Eye (tissue), 1 donor: ENCODE results near the gene TMEM125.

Source experiments
- DNase-seq: peaks from one replicate; pipeline ENCODE4 v3.0.0-alpha.2; 2015

TMEM125 gene

GRCh38 chr1:43274804-43275180 lies 5.0 kb downstream of the TMEM125 start:
- no peak for DNase-seq

- DNase-seq: no peak
Observed at GRCh38 chr1:43275826-43276620, 6.2 kb downstream of the TMEM125 start.

- DNase-seq: no peak
Observed at GRCh38 chr1:43276673-43277072, 6.9 kb downstream of the TMEM125 start.

GRCh38 chr1:43277116-43277876 lies 7.5 kb downstream of the TMEM125 start:
- DNase-seq: no peak

DNA sequence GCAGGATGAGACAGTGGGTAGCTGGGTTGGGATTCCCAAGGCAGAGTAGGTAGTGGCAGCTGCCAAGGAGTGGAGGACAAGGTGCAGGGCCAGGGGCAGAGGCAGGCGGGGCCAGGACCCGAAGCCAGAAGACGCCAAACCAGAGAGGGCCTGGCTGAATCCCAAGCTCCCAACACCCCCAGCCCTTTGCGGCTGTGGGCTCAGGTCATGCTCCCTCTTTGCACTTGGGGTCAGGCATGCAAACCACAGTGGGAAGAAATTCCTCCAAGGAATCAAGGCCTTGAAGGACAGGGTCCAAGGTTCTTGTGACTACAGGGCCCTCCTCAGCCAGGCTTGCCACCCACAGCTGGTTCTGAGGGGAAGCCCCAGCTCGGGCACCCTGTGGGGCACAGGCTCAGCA lies 9.4 kb downstream of the TMEM125 start:
- no peak for DNase-seq

- DNase-seq: no peak
Observed at GRCh38 chr1:43279666-43280065, 9.9 kb downstream of the TMEM125 start.

DNA sequence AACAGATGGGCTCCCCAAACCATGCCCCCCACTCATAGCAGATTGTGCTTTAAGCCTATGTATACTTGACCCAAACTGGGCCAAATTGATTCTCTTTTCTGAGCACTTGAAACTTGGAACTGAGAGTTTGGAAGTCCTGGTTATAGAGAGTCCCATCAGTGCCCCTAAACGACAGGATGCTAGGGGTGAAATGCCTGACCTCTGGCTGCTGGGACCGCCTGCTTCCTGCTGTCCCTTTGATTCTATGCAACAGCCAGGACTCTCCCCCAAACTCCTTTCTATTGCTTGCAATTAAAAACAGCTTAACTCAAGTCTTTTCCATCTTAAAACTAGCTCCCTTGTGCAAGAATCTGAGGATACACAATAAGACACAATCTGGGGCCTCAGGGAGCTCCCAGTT lies 10.9 kb downstream of the TMEM125 start:
- no peak for DNase-seq

DNA sequence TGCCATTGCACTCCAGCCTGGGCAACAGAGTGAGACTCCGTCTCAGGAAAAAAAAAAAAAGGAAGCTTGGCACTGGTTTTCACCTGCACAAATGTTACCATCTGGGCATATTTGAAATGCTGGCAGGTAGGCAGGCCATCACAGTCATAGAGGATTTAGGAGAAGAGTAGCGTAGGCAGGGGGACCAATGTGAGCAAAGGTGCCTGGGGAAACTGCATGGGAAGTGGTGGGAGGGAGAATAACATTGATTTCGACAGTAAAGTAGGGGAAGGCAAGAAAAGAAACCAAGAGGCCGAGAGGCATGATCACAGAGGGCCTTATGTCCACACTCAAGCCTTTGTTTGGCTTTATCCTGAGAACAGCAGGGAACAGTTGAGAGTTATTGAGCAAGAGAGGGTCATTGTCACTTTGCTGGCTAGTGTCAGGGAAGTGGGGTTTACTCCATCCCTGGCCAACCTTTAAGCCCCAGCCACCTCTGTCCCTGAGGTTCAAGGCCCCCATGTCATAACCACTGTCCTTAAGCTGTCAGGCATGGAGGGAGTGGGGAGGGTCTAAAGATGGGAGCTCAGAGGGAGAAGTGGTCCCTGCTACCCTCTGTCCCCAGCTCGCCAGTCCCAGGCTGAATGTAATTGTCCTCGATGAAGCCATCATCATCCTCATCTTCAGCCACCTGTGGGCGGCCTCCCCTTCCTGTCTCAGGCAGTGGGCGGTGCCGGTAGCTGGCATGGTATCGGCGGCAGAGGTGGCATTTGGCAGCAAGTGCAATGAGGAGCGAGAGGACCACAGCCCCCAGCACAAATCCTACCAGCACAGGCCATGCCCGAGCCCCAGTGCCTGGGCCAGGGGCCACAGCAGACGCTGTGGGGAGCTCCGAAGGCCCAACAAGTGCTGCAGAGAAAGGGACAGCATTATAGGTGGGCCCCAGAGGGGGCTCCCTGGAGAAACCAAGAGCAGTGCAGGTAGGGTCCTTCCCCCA lies 12.7 kb downstream of the TMEM125 start:
- DNase-seq: no peak

GRCh38 chr1:43284065-43284464 lies 14.3 kb downstream of the TMEM125 start:
- no peak for DNase-seq

- DNase-seq: no peak
Observed at GRCh38 chr1:43284546-43285110, 14.8 kb downstream of the TMEM125 start.

DNA sequence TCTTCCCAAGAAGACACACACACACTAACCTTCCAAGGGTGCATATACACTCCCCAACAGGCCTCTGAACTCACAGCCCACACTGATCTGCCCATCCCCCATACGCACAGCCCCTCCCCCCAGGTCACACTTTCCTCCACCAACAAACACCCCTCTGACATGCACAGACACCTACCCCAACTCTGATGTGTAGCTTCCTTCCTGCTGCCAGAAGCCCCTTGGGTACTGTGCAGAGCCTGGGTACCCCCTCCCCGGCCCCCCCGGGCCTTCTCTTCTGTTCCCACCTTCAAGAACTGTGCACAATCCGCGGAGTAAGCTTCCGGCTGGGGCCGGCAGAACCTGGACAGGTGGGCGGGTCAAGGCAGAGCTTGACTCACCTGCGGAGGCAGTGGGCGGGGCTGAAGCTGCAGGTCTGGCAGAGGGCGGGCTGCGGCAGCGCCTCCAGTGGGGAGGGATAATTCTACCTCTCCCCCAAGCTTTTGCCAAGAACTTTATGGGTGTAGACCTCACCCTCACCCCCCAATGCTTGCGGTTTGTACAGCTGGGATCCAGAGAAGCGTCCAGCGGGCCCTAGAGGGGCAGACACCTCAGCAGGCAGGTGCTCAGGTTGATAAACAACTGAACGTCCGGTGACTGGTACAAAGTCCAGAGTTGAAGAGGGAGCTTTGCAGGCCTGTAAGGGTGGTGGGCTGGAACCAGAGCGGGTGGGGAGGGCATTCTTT lies 15.6 kb downstream of the TMEM125 start, which contains the start of gene C1orf210:
TSS of gene C1orf210 (minus strand) at position 313 of the 722 bp plus-strand sequence. CDS start 2,311 bp downstream, outside the sequence.
- no peak for DNase-seq

DNA sequence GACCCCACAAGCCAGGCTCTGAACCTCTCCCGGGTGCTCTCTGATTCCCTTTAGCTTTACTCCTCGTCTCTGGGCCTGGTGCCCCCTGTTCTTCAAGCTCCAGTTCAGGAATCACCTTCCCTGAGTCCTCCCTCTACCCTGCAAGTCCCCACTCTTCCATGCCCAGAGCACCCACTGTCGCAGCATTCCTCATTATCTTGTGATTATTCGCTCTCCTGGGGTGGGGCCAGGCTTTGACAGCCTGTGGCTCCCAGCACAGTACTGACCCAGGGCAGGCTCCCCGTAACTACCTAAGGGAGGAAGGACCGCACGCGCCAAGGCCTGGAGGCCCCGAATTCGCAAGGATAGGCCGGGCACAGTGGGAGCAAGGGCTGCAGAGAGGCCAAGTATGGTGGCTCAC lies 16.3 kb downstream of the TMEM125 start:
- no peak for DNase-seq

GRCh38 chr1:43286533-43286932 lies 16.8 kb downstream of the TMEM125 start:
- no peak for DNase-seq

- DNase-seq: no peak
Observed at GRCh38 chr1:43288058-43288784, 18.4 kb downstream of the TMEM125 start.

DNA sequence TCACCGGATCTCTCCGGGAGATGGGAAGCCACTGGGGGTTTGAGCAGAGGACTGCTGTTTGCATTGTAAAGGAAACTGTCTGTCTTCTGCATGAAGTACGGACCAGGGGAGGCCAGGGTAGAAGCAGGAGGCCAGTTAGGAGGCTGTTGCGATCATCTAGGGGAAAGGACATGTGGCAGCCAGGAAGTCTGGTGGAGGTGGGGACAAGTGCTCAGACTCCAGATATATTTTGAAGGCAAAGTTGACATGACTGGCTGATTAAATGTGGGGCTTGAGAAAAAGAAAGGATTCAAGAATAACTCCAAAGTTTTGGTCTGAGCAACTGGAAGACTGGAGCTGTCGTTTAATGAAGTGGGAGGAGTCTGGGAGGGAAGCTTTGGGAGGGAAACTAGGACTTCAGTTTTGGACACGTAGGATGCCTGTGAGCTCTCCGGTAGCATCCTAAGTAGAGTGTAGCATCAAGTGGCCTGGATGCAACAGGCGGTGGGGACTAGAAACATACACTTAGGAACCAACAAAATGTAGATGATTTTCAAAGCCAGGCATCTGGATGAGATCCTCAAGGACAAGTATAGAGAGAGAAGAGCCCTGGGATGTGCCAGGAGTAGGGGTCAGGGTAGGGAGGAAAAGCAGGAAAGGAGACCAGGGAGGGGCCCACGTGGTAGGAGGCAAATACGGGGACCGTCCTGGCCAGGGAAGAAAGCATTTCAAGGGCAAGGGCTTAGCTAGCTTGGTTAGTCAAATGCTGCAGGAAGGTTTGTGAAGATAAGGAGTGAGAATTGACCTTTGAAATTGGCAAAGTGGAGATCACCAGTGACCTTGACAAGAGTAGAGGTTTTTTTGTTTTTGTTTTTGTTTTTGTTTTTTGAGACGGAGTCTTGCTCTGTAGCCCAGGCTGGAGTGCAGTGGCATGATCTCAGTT lies 19.3 kb downstream of the TMEM125 start:
- no peak for DNase-seq

DNA sequence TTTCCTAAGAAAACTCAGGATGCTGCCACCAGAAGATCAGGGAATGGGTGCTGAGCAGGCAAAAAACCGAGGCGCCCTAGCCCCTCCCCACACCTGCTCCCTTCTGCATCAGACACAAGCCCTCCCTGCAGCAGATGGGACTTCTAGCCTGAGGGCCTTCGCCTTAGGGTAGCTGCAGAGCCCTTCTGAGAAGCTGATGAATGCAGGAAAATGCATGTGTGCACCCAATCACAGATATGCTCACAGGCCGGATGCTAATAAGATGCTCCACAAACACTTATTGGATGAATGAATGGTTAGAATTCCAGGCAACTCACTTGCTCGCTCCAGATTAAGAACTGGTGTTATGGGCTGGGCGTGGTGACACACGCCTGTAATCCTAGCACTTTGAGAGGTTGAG lies 22.4 kb downstream of the TMEM125 start:
- peak; percentile 73 for DNase-seq

DNA sequence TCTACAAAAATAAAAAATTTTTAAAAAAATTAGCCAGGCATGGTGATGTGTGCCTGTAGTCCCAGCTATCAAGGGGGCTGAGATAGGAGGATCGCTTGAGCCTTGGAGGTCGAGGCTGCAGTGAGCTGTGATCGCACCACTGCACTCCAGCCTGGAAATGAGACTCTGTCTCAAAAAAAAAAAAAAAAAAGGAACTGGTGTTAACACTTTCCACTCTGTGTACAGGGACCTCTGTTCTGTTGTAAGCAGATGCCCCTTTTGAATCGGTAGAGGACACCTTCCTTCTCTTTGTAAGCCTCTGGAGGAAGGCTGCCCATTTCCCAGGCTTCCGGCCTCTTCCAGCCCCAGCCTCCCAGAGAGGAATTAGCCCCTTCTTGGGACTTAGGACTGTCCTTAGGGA lies 22.9 kb downstream of the TMEM125 start:
- no peak for DNase-seq

- no peak for DNase-seq
Observed at GRCh38 chr1:43293176-43293575, 23.4 kb downstream of the TMEM125 start.

DNA sequence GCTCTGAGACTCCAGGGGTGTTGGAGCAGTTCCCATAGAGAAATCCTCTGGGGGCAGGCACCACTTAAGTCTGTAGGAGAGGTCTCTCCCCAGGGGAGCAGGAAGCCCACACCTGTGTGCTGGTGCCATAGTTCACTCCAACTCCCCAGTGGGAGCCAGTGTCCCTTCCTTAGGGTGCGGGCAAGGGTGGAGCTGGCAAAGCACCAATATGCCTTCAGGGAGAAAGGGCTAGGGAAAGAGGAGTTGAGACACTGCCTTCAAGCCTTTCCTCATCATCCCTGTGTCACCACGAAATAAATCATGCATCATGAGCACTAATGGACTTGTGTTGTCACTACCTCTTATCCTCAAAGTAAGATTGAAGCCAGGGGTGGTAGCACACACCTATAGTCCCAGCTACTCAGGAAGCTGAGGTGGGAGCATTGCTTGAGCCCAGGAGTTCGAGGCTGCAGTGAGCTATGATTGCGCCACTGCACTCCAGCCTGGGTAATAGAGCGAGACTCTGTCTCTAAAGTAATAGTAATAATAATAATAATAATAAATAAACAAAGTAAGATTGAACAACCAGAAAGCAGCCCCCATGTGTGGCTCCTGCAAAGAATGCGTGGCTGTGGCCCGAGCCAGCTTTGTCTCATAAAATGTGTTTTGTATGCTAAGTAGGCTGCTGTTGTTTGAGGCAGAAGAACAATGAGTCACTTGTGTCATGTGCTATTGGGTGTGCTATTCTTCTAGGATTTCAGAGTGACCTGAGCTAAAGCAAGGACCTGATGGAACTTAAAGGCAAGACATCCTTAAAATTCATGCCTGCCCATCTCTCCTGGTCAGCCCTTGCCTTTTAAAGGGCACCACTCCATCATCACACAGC lies 24.3 kb downstream of the TMEM125 start:
- DNase-seq: peak; percentile 54
